Measurements from ENCODE around the gene AGBL4. TPM values are rescaled to one million over a fixed set of nuclear protein-coding genes. Genes with fewer than 3 reads are reported as not detected.
A peak's percentile ranks its signal among the peaks of the same experiment; 100 is the strongest.

AGBL4 gene
- total and polyA plus RNA-seq, 2 experiments from 2014 or later = not detected

DNA sequence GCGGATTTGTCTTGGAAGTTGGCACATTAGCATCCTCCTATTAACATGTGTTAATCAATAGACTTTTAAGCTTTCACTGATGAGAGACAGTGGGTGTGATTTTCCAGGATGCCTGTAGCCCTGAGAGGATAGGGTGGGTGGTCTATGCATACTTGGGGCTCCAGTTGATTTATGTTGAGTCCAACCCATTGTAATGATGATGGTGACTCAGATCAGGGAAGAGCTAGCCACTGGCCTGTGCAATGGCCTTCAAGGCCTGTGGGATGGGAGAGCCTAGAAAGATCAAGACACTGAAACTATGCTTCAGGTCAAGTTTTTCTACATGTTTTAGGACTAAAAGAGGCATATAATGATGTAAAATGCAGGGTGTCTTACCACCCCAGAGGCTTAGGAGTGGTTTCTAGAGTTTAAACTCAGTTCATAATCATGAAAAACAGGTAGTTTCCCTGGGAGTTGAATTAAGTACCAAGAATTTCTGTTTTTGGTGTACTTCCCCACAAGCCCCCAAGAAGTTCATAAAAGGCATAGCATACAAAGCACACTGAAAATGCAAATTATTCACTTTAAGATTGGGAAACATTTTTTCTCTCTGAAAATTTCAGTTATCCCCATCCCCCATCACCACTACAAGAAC is 1267.0 kb downstream of the AGBL4 start:
- 47 to 52% methylated on average over 1 of the region's 1 CpG for WGBS, 2 experiments (ENCODE audit: low coverage in 1 of 2, low lambda C conversion rate in 2 of 2, missing lambda C conversion rate in 2 of 2)
- Histone ChIP-seq H3K9me2 (ENCODE audit: insufficient read depth) (no peaks in the 10 kb centered on the region), H3K4me2 (ENCODE audit: unreplicated experiment) (no peak overlapping the region), H3K9me3 (ENCODE audit: low read depth) (no peaks in the 10 kb centered on the region), H2AFZ (no peak overlapping the region), H3K4me3 (no peak overlapping the region), H3K79me2 (ENCODE audit: insufficient read depth) (no peaks in the 10 kb centered on the region), H3F3A (ENCODE audit: insufficient read depth) (no peaks in the 10 kb centered on the region; the same call in 1 of the 2 replicates), H4K20me1 (ENCODE audit: insufficient read depth) (no peaks in the 10 kb centered on the region), H3K4me1 (ENCODE audit: insufficient read depth) (peaks cover 8% of the 10 kb centered on the region), H3K27ac (no peak overlapping the region), H3K9ac (no peak overlapping the region), H3K27me3 (replicated peaks; ENCODE audit: insufficient read depth) (no peaks in the 10 kb centered on the region), H3K36me3 (ENCODE audit: low read depth) (no peaks in the 10 kb centered on the region)
- DNase-seq = no peak
- in situ Hi-C loops (cut with MboI) = no loop called here
- no peak for TF ChIP-seq EZH2 (IDR thresholded peaks at IDR 0.05; ENCODE audit: insufficient read depth, poor library complexity, severe bottlenecking)
- no peak for TF ChIP-seq EZH2phosphoT487 (IDR thresholded peaks at IDR 0.05; ENCODE audit: insufficient read depth, low read depth)

DNA sequence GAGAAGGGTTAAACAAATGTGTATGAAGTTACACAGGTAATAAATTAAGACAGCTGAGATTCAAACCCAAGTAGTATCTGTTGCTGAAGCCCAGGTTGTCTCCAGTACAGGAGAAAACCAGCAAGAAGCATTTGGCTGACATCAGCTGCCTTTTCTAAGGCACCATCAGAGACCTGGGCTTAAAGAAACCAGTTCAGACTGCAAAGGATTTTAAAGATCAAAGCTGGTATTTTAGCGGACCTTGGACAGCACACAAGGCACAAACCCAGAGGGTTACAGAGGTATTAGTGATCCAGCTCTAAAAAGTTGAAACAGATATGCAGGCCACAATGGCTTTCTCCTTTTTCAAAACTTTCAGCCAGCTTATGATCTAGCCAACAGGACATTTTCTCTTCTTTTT is 1270.5 kb downstream of the AGBL4 start:
- H3K27ac ChIP-seq = no peak overlapping the region
- no peak overlapping the region for H2AFZ ChIP-seq
- H3K9me3 ChIP-seq (ENCODE audit: low read depth) = no peaks in the 10 kb centered on the region
- H3K9ac ChIP-seq = no peak overlapping the region
- peak; percentile 3 for DNase-seq
- H3K27me3 ChIP-seq (replicated peaks; ENCODE audit: insufficient read depth) = no peaks in the 10 kb centered on the region
- no peaks in the 10 kb centered on the region for H3K79me2 ChIP-seq (ENCODE audit: insufficient read depth)
- no peak for TF ChIP-seq EZH2 (IDR thresholded peaks at IDR 0.05; ENCODE audit: insufficient read depth, poor library complexity, severe bottlenecking)
- TF ChIP-seq EZH2phosphoT487 (IDR thresholded peaks at IDR 0.05; ENCODE audit: insufficient read depth, low read depth) = no peak
- no peaks in the 10 kb centered on the region for H3K36me3 ChIP-seq (ENCODE audit: low read depth)
- H3F3A ChIP-seq (ENCODE audit: insufficient read depth) = no peaks in the 10 kb centered on the region
- H3K4me1 ChIP-seq (ENCODE audit: insufficient read depth) = no peaks in the 10 kb centered on the region
- no peaks in the 10 kb centered on the region for H4K20me1 ChIP-seq (ENCODE audit: insufficient read depth)
- no peaks in the 10 kb centered on the region for H3K9me2 ChIP-seq (ENCODE audit: insufficient read depth)
- H3K4me2 ChIP-seq (ENCODE audit: unreplicated experiment) = no peak overlapping the region
- in situ Hi-C loops (cut with MboI) = no loop called here
- H3K4me3 ChIP-seq = no peak overlapping the region
- 41 to 56% methylated on average over 1 of the region's 1 CpG for WGBS, 2 experiments (ENCODE audit: low coverage in 1 of 2, low lambda C conversion rate in 2 of 2, missing lambda C conversion rate in 2 of 2)

DNA sequence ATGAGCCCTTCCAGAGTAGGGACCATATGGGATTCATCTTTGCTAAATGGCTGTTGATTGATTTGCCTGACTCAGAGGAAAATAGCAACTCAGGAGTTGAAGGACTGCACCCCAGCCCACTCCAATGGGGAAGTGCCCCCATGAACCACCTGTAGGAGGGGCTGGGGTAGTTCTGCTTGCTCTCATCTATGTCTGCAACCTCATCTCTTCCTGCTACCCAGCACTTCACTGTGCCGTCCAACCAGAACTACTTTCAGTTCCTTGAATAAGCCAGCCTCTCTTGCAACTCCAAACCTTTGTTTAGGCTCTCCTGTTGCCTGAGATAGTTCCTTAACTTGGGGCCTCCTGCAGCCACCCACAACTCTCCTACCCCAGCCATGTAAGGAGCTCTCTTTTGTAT is 1273.6 kb downstream of the AGBL4 start:
- in situ Hi-C loops (cut with MboI) = no loop called here
- 75 to 86% methylated on average over 1 of the region's 1 CpG for WGBS, 2 experiments (ENCODE audit: low coverage in 1 of 2, low lambda C conversion rate in 2 of 2, missing lambda C conversion rate in 2 of 2)
- no peak overlapping the region for H3K4me3 ChIP-seq

DNA sequence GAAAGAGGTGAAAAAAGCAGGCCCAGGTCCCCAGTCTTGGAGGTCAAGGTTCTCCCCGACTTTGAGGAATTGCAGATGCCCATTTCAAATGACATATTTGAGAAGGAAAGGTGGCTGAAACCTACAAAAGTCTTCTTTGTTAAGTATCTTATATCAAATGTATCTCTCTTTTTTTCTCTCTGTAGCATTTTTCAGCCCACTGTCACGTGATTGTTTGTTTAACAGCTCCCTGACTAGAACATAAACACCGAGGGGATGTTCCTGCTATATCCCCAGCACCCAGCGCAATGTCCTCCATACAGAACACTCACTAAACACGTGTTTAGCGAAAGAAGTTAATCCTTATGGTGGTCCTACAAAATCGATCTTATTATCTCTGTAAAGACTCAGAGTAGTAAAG is 1274.7 kb downstream of the AGBL4 start:
- H3K27me3 ChIP-seq (replicated peaks; ENCODE audit: insufficient read depth) = 0 out of 2 replicates have a peak, but pooled peaks cover 4% of the 10 kb centered on the region
- no peaks in the 10 kb centered on the region for H4K20me1 ChIP-seq (ENCODE audit: insufficient read depth)
- no peaks in the 10 kb centered on the region for H3K9me3 ChIP-seq (ENCODE audit: low read depth)
- in situ Hi-C loops (cut with MboI) = no loop called here
- H3K4me2 ChIP-seq (ENCODE audit: unreplicated experiment) = no peak overlapping the region
- H3K9me2 ChIP-seq (ENCODE audit: insufficient read depth) = no peaks in the 10 kb centered on the region
- no peaks in the 10 kb centered on the region for H3K4me1 ChIP-seq (ENCODE audit: insufficient read depth)
- no peaks in the 10 kb centered on the region for H3K79me2 ChIP-seq (ENCODE audit: insufficient read depth)
- WGBS, 2 experiments (ENCODE audit: low coverage in 1 of 2, low lambda C conversion rate in 2 of 2, missing lambda C conversion rate in 2 of 2) = 43 to 46% methylated on average over 7 of the region's 7 CpGs
- H3K9ac ChIP-seq = no peak overlapping the region
- H3K36me3 ChIP-seq (ENCODE audit: low read depth) = no peaks in the 10 kb centered on the region
- no peak overlapping the region for H2AFZ ChIP-seq
- no peak overlapping the region for H3K27ac ChIP-seq
- H3K4me3 ChIP-seq = no peak overlapping the region
- no peak for TF ChIP-seq EZH2phosphoT487 (IDR thresholded peaks at IDR 0.05; ENCODE audit: insufficient read depth, low read depth)
- no peak for TF ChIP-seq EZH2 (IDR thresholded peaks at IDR 0.05; ENCODE audit: insufficient read depth, poor library complexity, severe bottlenecking)
- no peak for DNase-seq
- H3F3A ChIP-seq (ENCODE audit: insufficient read depth) = no peaks in the 10 kb centered on the region

More for the DNA sequence above, 1273.6 kb downstream of the AGBL4 start:
- Histone ChIP-seq H3K79me2 (ENCODE audit: insufficient read depth) (no peaks in the 10 kb centered on the region), H3K27me3 (replicated peaks; ENCODE audit: insufficient read depth) (0 out of 2 replicates have a peak, but pooled peaks cover 4% of the 10 kb centered on the region), H3F3A (ENCODE audit: insufficient read depth) (no peaks in the 10 kb centered on the region), H3K27ac (no peak overlapping the region), H3K9ac (no peak overlapping the region), H3K36me3 (ENCODE audit: low read depth) (no peaks in the 10 kb centered on the region), H3K4me2 (ENCODE audit: unreplicated experiment) (no peak overlapping the region), H3K9me3 (ENCODE audit: low read depth) (no peaks in the 10 kb centered on the region), H3K9me2 (ENCODE audit: insufficient read depth) (no peaks in the 10 kb centered on the region), H3K4me1 (ENCODE audit: insufficient read depth) (no peaks in the 10 kb centered on the region), H2AFZ (no peak overlapping the region), H4K20me1 (ENCODE audit: insufficient read depth) (no peaks in the 10 kb centered on the region)
- no peak for TF ChIP-seq EZH2phosphoT487 (IDR thresholded peaks at IDR 0.05; ENCODE audit: insufficient read depth, low read depth)
- TF ChIP-seq EZH2 (IDR thresholded peaks at IDR 0.05; ENCODE audit: insufficient read depth, poor library complexity, severe bottlenecking) = no peak
- no peak for DNase-seq

All from GM23248 (cell line).